H1 (cell line): ENCODE data around the gene AGPS. TPM values are rescaled to one million over a fixed set of nuclear protein-coding genes. Genes with fewer than 3 reads are reported as not detected.

ENCODE experiments used
- CTCF ChIA-PET: fragments of 300-600 bp; sonication (Branson Sonifier 250); formaldehyde crosslinking; loops from one replicate; lab custom pipeline; 2021; ENCODE audit not compliant: partially characterized antibody; lab: Charles Lee
- POLR2A ChIA-PET: fragments of 300-600 bp; sonication (Branson Sonifier 250); formaldehyde crosslinking; loops from one replicate; lab custom pipeline; 2021; ENCODE audit warnings: inconsistent platforms; ENCODE audit not compliant: partially characterized antibody; lab: Charles Lee
- DNase-seq, 2 experiments: peaks; one replicate each; pipeline versions ENCODE4 v3.0.0 to v3.0.0-alpha.2; 2010 to 2022; ENCODE audit warnings: low spot score in 2 of 2, low read depth in 1 of 2, mixed read lengths in 1 of 2
- FAIRE-seq: peaks from 2 replicates; lab custom pipeline; 2011; peaks lifted over from hg19 to GRCh38; lab: Jason Lieb, UNC
- H2AFZ ChIP-seq: 2 replicates; pipeline ENCODE4 v1.8.1; 2012; ENCODE audit warnings: low read length, inconsistent platforms
- H2AK5ac ChIP-seq: 2 replicates; pipeline ENCODE4 v1.6.1; 2013; ENCODE audit warnings: low read depth, low read length
- H2BK120ac ChIP-seq: replicated peaks from 2 replicates; pipeline ENCODE3; 2013; ENCODE audit warnings: low read depth, low read length, inconsistent platforms
- H2BK12ac ChIP-seq: 2 replicates; pipeline ENCODE4 v1.6.1; 2013; ENCODE audit warnings: low read depth, low read length
- H2BK15ac ChIP-seq: 2 replicates; pipeline ENCODE4 v1.6.1; 2013; ENCODE audit warnings: low read length
- H2BK20ac ChIP-seq: 2 replicates; pipeline ENCODE4 v1.6.1; 2013; ENCODE audit warnings: low read length
- H2BK5ac ChIP-seq: 2 replicates; pipeline ENCODE4 v1.6.1; 2013; ENCODE audit warnings: low read depth, low read length
- H3K14ac ChIP-seq: 2 replicates; pipeline ENCODE4 v1.6.1; 2013; ENCODE audit warnings: inconsistent platforms; ENCODE audit not compliant: insufficient read length
- H3K18ac ChIP-seq: 2 replicates; pipeline ENCODE4 v1.6.1; 2013; ENCODE audit warnings: low read length; ENCODE audit errors: extremely low read depth
- H3K23ac ChIP-seq: 2 replicates; pipeline ENCODE4 v1.6.1; 2013; ENCODE audit warnings: inconsistent platforms; ENCODE audit not compliant: insufficient read length
- H3K23me2 ChIP-seq: 2 replicates; pipeline ENCODE4 v1.6.1; 2013; ENCODE audit warnings: low read depth, low read length
- H3K27ac ChIP-seq: 2 replicates; pipeline ENCODE4 v1.6.1; 2011; ENCODE audit warnings: low read depth, low read length, inconsistent platforms
- H3K27me3 ChIP-seq, 4 experiments: replicated peaks in 1 of 4; 1 replicate in 1 of 4; 2 replicates in 3 of 4; pipeline versions ENCODE4 v1.6.1 to v1.8.1; 2011 to 2013; ENCODE audit warnings: low read length in 3 of 4, mild to moderate bottlenecking in 3 of 4, inconsistent platforms in 2 of 4, mixed read lengths in 2 of 4, moderate library complexity in 1 of 4; ENCODE audit not compliant: control insufficient read depth in 3 of 4, insufficient read depth in 3 of 4; ENCODE audit errors: extremely low read depth in 1 of 4
- H3K36me3 ChIP-seq, 4 experiments: 2 replicates each; pipeline versions ENCODE4 v1.6.1 to v1.8.1; 2011 to 2013; ENCODE audit warnings: mild to moderate bottlenecking in 4 of 4, low read length in 3 of 4, moderate library complexity in 2 of 4, control low read depth in 1 of 4, inconsistent platforms in 1 of 4; ENCODE audit not compliant: insufficient read depth in 4 of 4, control insufficient read depth in 2 of 4
- H3K4ac ChIP-seq: replicated peaks from 2 replicates; pipeline ENCODE3; 2013; ENCODE audit warnings: low read length, low read depth, mixed read lengths, inconsistent platforms; ENCODE audit not compliant: insufficient read length
- H3K4me1 ChIP-seq, 4 experiments: replicated peaks in 1 of 4; 1 replicate in 1 of 4; 2 replicates in 3 of 4; pipeline versions ENCODE4 v1.6.1 to v1.8.1; 2011 to 2013; ENCODE audit warnings: low read length in 3 of 4, inconsistent platforms in 2 of 4, mixed read lengths in 1 of 4; ENCODE audit not compliant: insufficient read depth in 4 of 4, control insufficient read depth in 3 of 4
- H3K4me2 ChIP-seq, 2 experiments: 2 replicates each; pipeline versions ENCODE4 v1.6.1 to v1.8.1; 2011 to 2013; ENCODE audit warnings: low read depth in 2 of 2, low read length in 2 of 2, control low read depth in 1 of 2, inconsistent platforms in 1 of 2, mild to moderate bottlenecking in 1 of 2; ENCODE audit not compliant: insufficient read depth in 1 of 2
- H3K4me3 ChIP-seq, 4 experiments: fragments of 200-600, 300-600 bp in 1 of 4; sonication (generic), shearing (Covaris generic), sonication (Bioruptor Twin) in 1 of 4; 2 replicates each; pipeline versions ENCODE4 v1.5.1 to v1.8.1; 2011 to 2016; ENCODE audit warnings: low read length in 4 of 4, low read depth in 3 of 4, control low read depth in 2 of 4, inconsistent platforms in 2 of 4, mild to moderate bottlenecking in 2 of 4, mixed read lengths in 1 of 4, moderate library complexity in 1 of 4; ENCODE audit not compliant: insufficient read depth in 2 of 4; ENCODE audit errors: extremely low read depth in 1 of 4
- H3K56ac ChIP-seq: replicated peaks from 2 replicates; pipeline ENCODE3; 2013; ENCODE audit warnings: low read depth, mild to moderate bottlenecking, mixed read lengths, low read length, inconsistent platforms; ENCODE audit not compliant: insufficient read length
- H3K79me1 ChIP-seq: 2 replicates; pipeline ENCODE4 v1.6.1; 2013; ENCODE audit warnings: low read depth, low read length, control low read depth
- H3K79me2 ChIP-seq, 2 experiments: 2 replicates each; pipeline versions ENCODE4 v1.6.1 to v1.8.1; 2012 to 2013; ENCODE audit warnings: low read length in 2 of 2, mild to moderate bottlenecking in 2 of 2, inconsistent platforms in 1 of 2; ENCODE audit not compliant: insufficient read depth in 2 of 2, control insufficient read depth in 1 of 2
- H3K9ac ChIP-seq, 4 experiments: replicated peaks in 1 of 4; 1 replicate in 1 of 4; 2 replicates in 3 of 4; pipeline versions ENCODE4 v1.6.1 to v1.8.1; 2011 to 2013; ENCODE audit warnings: low read depth in 3 of 4, low read length in 3 of 4, control low read depth in 2 of 4, mild to moderate bottlenecking in 2 of 4, moderate library complexity in 2 of 4, inconsistent platforms in 1 of 4; ENCODE audit errors: extremely low read depth in 1 of 4
- H3K9me3 ChIP-seq, 2 experiments: 2 replicates each; pipeline versions ENCODE4 v1.6.1 to v1.8.1; 2012 to 2013; ENCODE audit warnings: mild to moderate bottlenecking in 2 of 2, moderate library complexity in 2 of 2, control low read depth in 1 of 2, inconsistent platforms in 1 of 2, low read depth in 1 of 2, low read length in 1 of 2, mixed read lengths in 1 of 2; ENCODE audit not compliant: insufficient read depth in 2 of 2
- H4K20me1 ChIP-seq, 2 experiments: replicated peaks in 1 of 2; 2 replicates each; pipeline versions ENCODE3 to v1.8.1; 2011 to 2013; ENCODE audit warnings: inconsistent platforms in 2 of 2, low read length in 2 of 2, mild to moderate bottlenecking in 1 of 2; ENCODE audit not compliant: insufficient read depth in 2 of 2, control insufficient read depth in 1 of 2
- H4K5ac ChIP-seq: 2 replicates; pipeline ENCODE4 v1.6.1; 2013; ENCODE audit warnings: low read length, low read depth, mixed read lengths, inconsistent platforms; ENCODE audit not compliant: insufficient read length
- H4K8ac ChIP-seq: 2 replicates; pipeline ENCODE4 v1.8.0; 2013; ENCODE audit warnings: mild to moderate bottlenecking, moderate library complexity, low read length, inconsistent platforms; ENCODE audit not compliant: insufficient read depth; ENCODE audit errors: extremely low read depth
- H4K91ac ChIP-seq: replicated peaks from 2 replicates; pipeline ENCODE3; 2013; ENCODE audit warnings: low read length, mixed read lengths, inconsistent platforms; ENCODE audit not compliant: insufficient read length
- CBX8 ChIP-seq: fragments of 300-800, 300-1000 bp; sonication (generic); IDR thresholded peaks from 2 replicates; pipeline ENCODE4 v1.7.1; 2016; ENCODE audit warnings: low read depth, low read length, borderline replicate concordance
- CEBPB ChIP-seq: IDR thresholded peaks from 2 replicates; pipeline ENCODE4 v1.6.1; 2012; ENCODE audit warnings: low read depth, low read length
- EGR1 ChIP-seq: IDR thresholded peaks from 2 replicates; pipeline ENCODE4 v1.6.1; 2011; ENCODE audit warnings: low read depth, low read length, borderline replicate concordance
- GABPA ChIP-seq: IDR thresholded peaks from 2 replicates; pipeline ENCODE4 v1.6.1; 2011; ENCODE audit warnings: mild to moderate bottlenecking, low read length, moderate library complexity, borderline replicate concordance; ENCODE audit not compliant: insufficient read depth
- GTF2F1 ChIP-seq: IDR thresholded peaks from 2 replicates; pipeline ENCODE4 v1.6.1; 2012; ENCODE audit warnings: low read depth, low read length, improper control_type of control experiment, borderline replicate concordance
- RNF2 ChIP-seq: fragments of 200-900, 300-1000 bp; sonication (generic); IDR thresholded peaks from 2 replicates; pipeline ENCODE4 v1.7.1; 2016; ENCODE audit warnings: borderline replicate concordance, low read depth, mild to moderate bottlenecking, antibody characterized with exemption, low read length; ENCODE audit not compliant: poor library complexity, severe bottlenecking; ENCODE audit errors: missing control alignments
- SIX5 ChIP-seq: IDR thresholded peaks from 2 replicates; pipeline ENCODE4 v1.6.1; 2011; ENCODE audit warnings: mild to moderate bottlenecking, low read depth, low read length
- TEAD4 ChIP-seq: IDR thresholded peaks from 2 replicates; pipeline ENCODE4 v1.6.1; 2012; ENCODE audit warnings: low read depth, low read length, inconsistent platforms, mixed read lengths
- WGBS, 2 experiments: shearing (Covaris generic) in 1 of 2; methylation state at CpG; one replicate each; pipeline versions ENCODE4 v1.1.6 to v1.1.7; 2013 to 2015; ENCODE audit warnings: low lambda C conversion rate in 2 of 2, mixed read lengths in 2 of 2, inconsistent platforms in 1 of 2, low coverage in 1 of 2, missing lambda C conversion rate in 1 of 2; ENCODE audit not compliant: insufficient replicate concordance in 2 of 2, insufficient coverage in 1 of 2, insufficient read length in 1 of 2; ENCODE audit errors: extremely low coverage in 1 of 2, missing lambda C conversion rate in 1 of 2; 5-methylcytosine and 5-hydroxymethylcytosine counted together
- polyA plus RNA-seq, 7 experiments: library from polyadenylated mRNA; depleted of rRNA in 3 of 7; stranded (reverse) in 5 of 7; unstranded in 2 of 7; fragments of >200 nt in 5 of 7; fragments of 200-250 nt in 2 of 7; gene quantifications; 1 replicate in 5 of 7; 2 replicates in 1 of 7; 4 replicates in 1 of 7; pipeline versions ENCODE4 v1.2.1 to v1.2.3, GENCODE V29; 2011 to 2013; ENCODE audit warnings: missing spikeins in 2 of 7, mixed read lengths in 2 of 7
- total RNA-seq: library from RNA; stranded (reverse); fragmentation: NEBNext Ultra II Directional; extraction: Animal tissue kit (Norgen Biotek cat#: 25700); gene quantifications from 2 replicates; pipeline ENCODE4 v1.2.1, GENCODE V29; 2021

AGPS gene
- total and polyA plus RNA-seq, 2 of the 8 experiments (the other 6 are each of a cell fraction or from before 2014, with no cell fraction given): 7.3 to 57.8 TPM

DNA sequence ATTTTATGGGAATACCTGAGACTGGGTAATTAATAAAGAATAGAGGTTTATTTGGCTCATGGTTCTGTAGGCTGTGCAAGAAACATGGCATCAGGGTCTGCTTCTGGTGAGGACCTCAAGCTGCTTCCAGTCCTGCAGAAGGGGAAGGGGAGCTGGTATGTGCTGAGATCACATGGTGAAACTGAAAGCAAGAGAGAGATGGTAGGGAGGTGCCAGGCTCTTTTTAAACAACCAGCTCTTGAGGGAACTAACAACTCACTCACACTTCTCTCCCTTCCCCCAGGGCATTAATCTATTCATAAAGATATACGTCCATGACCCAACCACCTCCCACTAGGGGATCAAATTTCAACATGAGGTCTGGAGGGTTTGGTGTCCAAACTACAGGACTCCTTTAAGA, 40.1 kb downstream of the AGPS start:
- no peaks in the 10 kb centered on the region for H4K20me1 ChIP-seq
- no peak overlapping the region for H2BK15ac ChIP-seq
- H3K9ac ChIP-seq: no peak overlapping the region
- H3K27me3 ChIP-seq: no peaks in the 10 kb centered on the region
- no peak overlapping the region for H3K18ac ChIP-seq
- no peak overlapping the region for H2AK5ac ChIP-seq
- no peak overlapping the region for H2AFZ ChIP-seq
- no peak overlapping the region for H3K4ac ChIP-seq
- ChIA-PET POLR2A (no interaction called here), CTCF (interaction anchor here (1.8 kb wide), 1 partner anchor 17 kb away, joined by 6 read pairs; no protein-coding TSS in a partner anchor)
- no peak overlapping the region for H2BK20ac ChIP-seq
- H3K79me2 ChIP-seq: peaks cover 0 to 45% of the 10 kb centered on the region in 2 experiments
- H3K4me3 ChIP-seq: no peak overlapping the region
- H2BK120ac ChIP-seq: no peak overlapping the region
- peaks cover 10 to 18% of the 10 kb centered on the region in 2 experiments; a peak in 3 of 4 replicates for H3K9me3 ChIP-seq
- no peaks in the 10 kb centered on the region for H3K79me1 ChIP-seq
- no peak overlapping the region for H3K14ac ChIP-seq
- DNase-seq (no peak), FAIRE-seq (no peak)
- H3K36me3 ChIP-seq: peaks cover 0 to 11% (median 4%) of the 10 kb centered on the region in 4 experiments; a peak in 2 of 8 replicates
- WGBS, 2 experiments: 94% methylated on average over 1 of the region's 1 CpG; no CpG with 5 or more reads in 1 of the 2 experiments
- H2BK12ac ChIP-seq: no peak overlapping the region
- H3K27ac ChIP-seq: no peak overlapping the region
- H3K4me1 ChIP-seq: no peaks in the 10 kb centered on the region
- no peak overlapping the region for H3K56ac ChIP-seq
- H3K23ac ChIP-seq: no peak overlapping the region
- H4K5ac ChIP-seq: no peak overlapping the region
- no peak overlapping the region for H2BK5ac ChIP-seq
- H4K91ac ChIP-seq: no peak overlapping the region
- H3K23me2 ChIP-seq: no peaks in the 10 kb centered on the region
- no peak overlapping the region for H3K4me2 ChIP-seq
- no peak overlapping the region for H4K8ac ChIP-seq
- TF ChIP-seq CEBPB: no peak
- TF ChIP-seq CBX8: no peak
- TF ChIP-seq SIX5: no peak
- no peak for TF ChIP-seq GABPA
- TF ChIP-seq GTF2F1: no peak
- no peak for TF ChIP-seq EGR1
- no peak for TF ChIP-seq TEAD4
- TF ChIP-seq RNF2: no peak
